Measurements from ENCODE around the gene TDRD1. TPM values are rescaled to one million over a fixed set of nuclear protein-coding genes. Genes with fewer than 3 reads are reported as not detected.

Gene TDRD1
- total and polyA plus RNA-seq, 9 of the 15 experiments (the other 6 are each of a cell fraction or from before 2014, with no cell fraction given): not detected

GRCh38 chr10:114175667-114176066 lies 3.5 kb upstream of the TDRD1 start (continued):
- no peak for TF ChIP-seq CC2D1A (IDR thresholded peaks at IDR 0.05)
- TF ChIP-seq ETV6 (IDR thresholded peaks at IDR 0.05; ENCODE audit: borderline replicate concordance in 1 of 2, low read depth in 2 of 2, low read length in 1 of 2): no peak
- TF ChIP-seq ETV6 (CRISPR knock-in tag; IDR thresholded peaks at IDR 0.05; ENCODE audit: borderline replicate concordance): no peak
- TF ChIP-seq DNMT1 (IDR thresholded peaks at IDR 0.05): no peak

- POLR2A ChIA-PET: no interaction called here
- BruUV-seq (replicated peaks): no TSS peak
- H3K27me3 ChIP-seq (ENCODE audit: control insufficient read depth in 2 of 2, insufficient read depth in 2 of 2, low read length in 2 of 2): no peaks in the 10 kb centered on the region; a peak in 1 of 5 replicates
- in situ Hi-C loops (cut with MboI) (no loop called here), intact Hi-C loops (cut with micrococcal nuclease) (no loop called here)
- no peak overlapping the region for H3K27ac ChIP-seq (ENCODE audit: extremely low read depth, low read depth, low read length)
- no peaks in the 10 kb centered on the region for H3K9me1 ChIP-seq (ENCODE audit: control insufficient read depth, insufficient read depth, low read length)
- ATAC-seq (no peak), DNase-seq (ENCODE audit: extremely low read depth in 1 of 4, low spot score in 3 of 4) (no peak), FAIRE-seq (no peak)
- no peak overlapping the region for H3K4me2 ChIP-seq (ENCODE audit: insufficient read depth, low read length)
- no peak overlapping the region for H3K4me3 ChIP-seq
- no peak overlapping the region for H3K9ac ChIP-seq (ENCODE audit: insufficient read depth in 1 of 2, low read depth in 2 of 2, low read length in 2 of 2)
- peaks cover 6 to 12% of the 10 kb centered on the region in 2 experiments; a peak in 4 of 5 replicates for H3K4me1 ChIP-seq (replicated peaks in 1 of 2; ENCODE audit: control insufficient read depth in 2 of 2, insufficient read depth in 2 of 2, low read length in 2 of 2)
- H4K20me1 ChIP-seq (replicated peaks; ENCODE audit: control insufficient read depth, insufficient read depth, low read length): no peaks in the 10 kb centered on the region
- H2AFZ ChIP-seq (ENCODE audit: low read depth, low read length): no peak overlapping the region
- no peaks in the 10 kb centered on the region for H3K9me3 ChIP-seq (replicated peaks; ENCODE audit: control insufficient read depth, insufficient read depth, low read depth, low read length)
- no peaks in the 10 kb centered on the region for H3K36me3 ChIP-seq (ENCODE audit: control insufficient read depth, insufficient read depth, low read length)
- peaks cover 25% of the 10 kb centered on the region for H3K79me2 ChIP-seq (ENCODE audit: control insufficient read depth, insufficient read depth, low read length)
- WGBS (ENCODE audit: insufficient coverage, low coverage, missing lambda C conversion rate): no CpG with 5 or more reads among the region's 1 CpG
- CTCF ChIA-PET (ENCODE audit: low intra/inter-chr PET ratio): no interaction called here
- TF ChIP-seq ZEB2 (IDR thresholded peaks at IDR 0.05): no peak
- TF ChIP-seq ZNF507 (tag; conservative IDR thresholded peaks at IDR 0.05): no peak
- no peak for TF ChIP-seq ZKSCAN3 (CRISPR knock-in tag; IDR thresholded peaks at IDR 0.05)
- no peak for TF ChIP-seq BRCA1 (IDR thresholded peaks at IDR 0.05)
- TF ChIP-seq BRCA1 (CRISPR knock-in tag; IDR thresholded peaks at IDR 0.05): no peak
- no peak for TF ChIP-seq HNRNPL (IDR thresholded peaks at IDR 0.05; ENCODE audit: low read depth, low read length)
- TF ChIP-seq ZNF184 (CRISPR knock-in tag; IDR thresholded peaks at IDR 0.05): no peak
- no peak for TF ChIP-seq CTCF (IDR thresholded peaks at IDR 0.05 in 2 of 3, conservative IDR thresholded peaks at IDR 0.05 in 1 of 3; ENCODE audit: insufficient read depth in 2 of 3, low read depth in 1 of 3, low read length in 3 of 3)
- TF ChIP-seq SMARCA5 (IDR thresholded peaks at IDR 0.05): no peak
- no peak for TF ChIP-seq ZNF589 (CRISPR knock-in tag; IDR thresholded peaks at IDR 0.05; ENCODE audit: low read depth)
- TF ChIP-seq STAG1 (CRISPR knock-in tag; IDR thresholded peaks at IDR 0.05; ENCODE audit: borderline replicate concordance): no peak
Observed at GRCh38 chr10:114176511-114176910, 2.6 kb upstream of the TDRD1 start.
